BLaER1 (cell line): ENCODE measurements around the gene ADAP1.

Experiments
- H3K27ac ChIP-seq: shearing (Covaris generic); formaldehyde crosslinking; 2 replicates; pipeline ENCODE4 v1.8.1; 2022
- H3K27me3 ChIP-seq: shearing (Covaris generic); formaldehyde crosslinking; 2 replicates; pipeline ENCODE4 v1.8.1; 2022
- H3K36me3 ChIP-seq: shearing (Covaris generic); formaldehyde crosslinking; 2 replicates; pipeline ENCODE4 v1.8.1; 2022
- H3K4me1 ChIP-seq: shearing (Covaris generic); formaldehyde crosslinking; 2 replicates; pipeline ENCODE4 v1.8.1; 2022
- H3K4me2 ChIP-seq: shearing (Covaris generic); formaldehyde crosslinking; 2 replicates; pipeline ENCODE4 v1.8.1; 2022
- H3K4me3 ChIP-seq: shearing (Covaris generic); formaldehyde crosslinking; 2 replicates; pipeline ENCODE4 v1.8.1; 2022
- H3K9ac ChIP-seq: shearing (Covaris generic); formaldehyde crosslinking; 2 replicates; pipeline ENCODE4 v1.8.1; 2022
- H3K9me3 ChIP-seq: shearing (Covaris generic); formaldehyde crosslinking; 2 replicates; pipeline ENCODE4 v1.8.1; 2022
- H4K20me1 ChIP-seq: shearing (Covaris generic); formaldehyde crosslinking; 2 replicates; pipeline ENCODE4 v1.8.1; 2022
- Cebpa-rat ChIP-seq: shearing (Covaris generic); IDR thresholded peaks from 2 replicates; pipeline ENCODE4 v1.8.1; 2022

The ADAP1 gene

DNA sequence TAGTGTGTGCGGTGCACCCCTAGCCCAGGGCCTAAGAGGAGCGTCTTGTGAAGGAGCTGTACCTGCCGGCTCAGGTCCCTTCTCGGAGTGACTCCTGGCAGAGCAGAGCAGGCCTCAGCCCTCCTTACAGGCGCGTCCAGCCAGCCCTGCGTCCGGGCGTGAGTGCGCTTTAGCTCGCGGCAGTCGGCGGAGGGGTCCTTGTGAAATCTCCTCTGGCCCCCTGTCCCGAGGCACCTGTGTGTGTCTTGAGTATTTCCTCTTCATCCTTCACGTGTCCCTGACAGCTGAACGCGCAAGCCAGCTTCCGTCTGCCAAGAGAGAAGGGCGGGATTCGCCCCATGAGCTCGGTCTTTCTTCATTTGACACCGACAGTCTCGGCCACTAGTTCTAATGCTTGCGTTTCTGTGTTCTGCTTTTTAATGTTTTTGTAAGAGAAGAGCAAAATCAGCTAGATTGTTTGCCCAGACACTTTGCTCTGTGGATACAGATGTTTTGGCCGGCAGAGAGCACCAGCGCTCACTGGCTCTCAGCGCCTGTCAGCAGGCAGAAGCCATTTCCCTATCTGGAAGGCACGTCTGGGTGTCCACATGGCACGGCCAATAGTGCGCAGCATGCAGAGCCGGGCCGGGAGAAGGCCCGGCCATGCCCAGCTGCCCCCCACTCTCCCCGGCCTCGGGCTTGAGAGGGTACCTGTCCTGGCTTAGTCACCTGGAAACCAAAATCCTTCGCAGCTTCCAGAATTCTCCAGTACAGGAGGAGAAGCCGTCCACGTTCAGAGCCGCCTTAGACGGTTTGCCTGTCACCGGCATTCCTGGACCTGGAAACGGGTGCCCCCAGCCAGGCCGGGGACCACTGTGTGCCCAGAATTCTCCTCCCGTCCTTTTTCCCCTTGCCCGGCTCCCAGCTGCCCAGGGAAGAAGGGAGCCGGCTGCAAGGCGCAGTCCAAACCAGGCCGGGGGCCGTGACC, 71.1 kb downstream of the ADAP1 start:
- no peak overlapping the region for H3K4me3 ChIP-seq
- H3K9me3 ChIP-seq = no peaks in the 10 kb centered on the region
- TF ChIP-seq Cebpa-rat = no peak
- peaks cover 100% of the 10 kb centered on the region for H4K20me1 ChIP-seq
- no peaks in the 10 kb centered on the region for H3K27me3 ChIP-seq
- peaks cover 89% of the 10 kb centered on the region for H3K36me3 ChIP-seq
- peak overlapping the region; percentile 19; the same call in 1 of the 2 replicates for H3K9ac ChIP-seq
- H3K27ac ChIP-seq = no peak overlapping the region
- 0 out of 2 replicates have a peak overlapping the region, but pooled peaks have one; percentile 89 for H3K4me2 ChIP-seq
- peaks cover 85% of the 10 kb centered on the region for H3K4me1 ChIP-seq

DNA sequence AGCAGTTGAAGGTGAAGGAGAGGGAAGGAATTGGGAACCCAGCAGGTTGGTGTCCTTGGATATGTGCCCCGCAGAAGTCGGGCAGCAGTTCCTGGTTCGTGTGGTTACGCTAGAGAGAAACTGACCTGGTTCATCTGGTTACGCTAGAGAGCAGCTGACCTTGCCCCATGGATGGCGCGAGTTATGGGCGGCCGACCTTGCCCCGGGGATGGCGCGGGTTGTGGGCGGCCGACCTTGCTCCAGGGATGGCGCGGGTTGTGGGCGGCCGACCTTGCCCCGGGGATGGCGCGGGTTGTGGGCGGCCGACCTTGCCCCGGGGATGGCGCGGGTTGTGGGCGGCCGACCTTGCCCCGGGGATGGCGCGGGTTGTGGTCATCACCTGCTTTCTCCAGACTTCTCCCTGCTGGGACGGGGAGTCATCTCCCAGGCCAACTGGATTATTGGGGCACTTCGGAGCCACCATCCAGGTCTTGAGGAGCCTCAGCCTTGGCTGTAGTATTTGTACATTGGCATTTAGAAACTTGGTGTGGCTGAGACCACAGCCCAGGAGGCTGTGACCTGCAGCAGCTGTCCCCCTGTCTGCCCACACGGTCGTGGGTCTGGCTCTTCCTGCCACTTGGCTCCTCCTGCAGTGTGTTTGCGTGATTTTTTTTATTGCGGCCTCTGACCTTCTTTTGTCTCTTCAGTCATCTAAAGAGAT, 72.0 kb downstream of the ADAP1 start:
- Histone ChIP-seq H4K20me1 (peaks cover 98% of the 10 kb centered on the region), H3K4me2 (no peak overlapping the region), H3K4me1 (peaks cover 82% of the 10 kb centered on the region), H3K36me3 (peaks cover 80% of the 10 kb centered on the region), H3K4me3 (no peak overlapping the region), H3K9me3 (no peaks in the 10 kb centered on the region), H3K9ac (peak overlapping the region; percentile 19; the same call in 1 of the 2 replicates), H3K27ac (no peak overlapping the region), H3K27me3 (no peaks in the 10 kb centered on the region)
- no peak for TF ChIP-seq Cebpa-rat

DNA sequence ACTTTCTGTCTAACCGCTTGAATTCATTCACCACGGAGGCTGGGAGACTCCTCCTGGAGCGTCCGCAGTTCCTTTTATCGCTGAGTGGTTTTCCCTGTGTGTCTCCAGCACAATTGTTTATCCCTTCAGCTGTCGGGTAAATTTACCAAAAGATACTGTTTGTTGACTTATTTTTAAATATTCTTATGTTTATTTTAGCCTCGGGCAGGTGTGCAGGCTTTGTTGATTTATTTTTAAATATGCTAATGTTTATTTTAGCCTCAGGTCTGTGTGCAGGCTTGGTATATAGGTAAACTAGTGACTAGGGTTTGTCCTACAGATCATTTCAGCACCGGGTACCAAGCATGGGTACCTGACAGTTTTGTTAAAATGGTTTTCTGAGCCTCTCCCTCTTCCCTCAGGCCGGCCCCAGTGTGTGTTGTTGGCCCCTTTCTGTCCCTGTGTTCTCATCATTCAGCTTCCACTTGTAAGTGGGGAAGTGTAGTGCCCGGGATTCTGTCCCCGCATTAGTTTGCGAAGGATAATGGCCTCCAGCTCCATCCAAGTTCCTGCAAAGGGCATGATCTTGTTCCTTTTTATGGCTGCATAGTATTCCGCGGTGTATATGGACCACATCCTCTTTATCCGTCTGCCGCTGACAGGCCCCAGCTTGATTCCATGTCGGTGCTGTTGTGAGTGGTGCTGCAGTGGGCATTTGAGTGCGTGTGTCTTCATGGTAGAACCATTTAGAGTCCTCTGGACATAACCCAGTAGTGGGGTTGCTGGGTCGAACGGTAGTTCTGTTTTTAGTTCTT, 72.8 kb downstream of the ADAP1 start:
- TF ChIP-seq Cebpa-rat = no peak
- Histone ChIP-seq H3K27me3 (no peaks in the 10 kb centered on the region), H4K20me1 (peaks cover 89% of the 10 kb centered on the region), H3K4me1 (peaks cover 73% of the 10 kb centered on the region), H3K36me3 (peaks cover 72% of the 10 kb centered on the region), H3K4me3 (no peak overlapping the region), H3K9ac (no peak overlapping the region), H3K27ac (no peak overlapping the region), H3K4me2 (no peak overlapping the region), H3K9me3 (no peaks in the 10 kb centered on the region)

DNA sequence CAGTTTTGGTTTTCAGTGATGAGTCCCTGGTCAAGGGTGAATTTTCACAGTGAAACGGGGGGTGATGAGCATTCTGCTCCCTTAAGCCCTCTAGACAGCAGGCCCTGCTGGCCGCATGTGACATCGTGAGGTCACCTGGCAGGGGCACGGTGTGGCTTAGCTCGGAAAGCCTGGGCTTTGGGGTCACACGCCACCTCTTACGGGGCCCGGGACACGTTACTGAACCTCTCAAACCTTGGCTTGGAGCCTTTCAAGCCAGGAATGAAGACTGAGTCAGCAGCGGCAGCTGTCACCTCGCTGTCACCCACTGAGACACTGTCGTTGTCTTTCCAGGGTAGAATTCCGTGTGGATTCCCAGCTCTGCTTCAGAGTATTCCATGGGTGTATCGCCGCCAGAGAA, 74.0 kb downstream of the ADAP1 start:
- Histone ChIP-seq H3K4me1 (peaks cover 67% of the 10 kb centered on the region), H3K36me3 (peaks cover 61% of the 10 kb centered on the region), H3K27ac (no peak overlapping the region), H3K4me2 (no peak overlapping the region), H4K20me1 (peaks cover 77% of the 10 kb centered on the region), H3K9ac (no peak overlapping the region), H3K9me3 (no peaks in the 10 kb centered on the region), H3K27me3 (no peaks in the 10 kb centered on the region), H3K4me3 (no peak overlapping the region)
- TF ChIP-seq Cebpa-rat = no peak

DNA sequence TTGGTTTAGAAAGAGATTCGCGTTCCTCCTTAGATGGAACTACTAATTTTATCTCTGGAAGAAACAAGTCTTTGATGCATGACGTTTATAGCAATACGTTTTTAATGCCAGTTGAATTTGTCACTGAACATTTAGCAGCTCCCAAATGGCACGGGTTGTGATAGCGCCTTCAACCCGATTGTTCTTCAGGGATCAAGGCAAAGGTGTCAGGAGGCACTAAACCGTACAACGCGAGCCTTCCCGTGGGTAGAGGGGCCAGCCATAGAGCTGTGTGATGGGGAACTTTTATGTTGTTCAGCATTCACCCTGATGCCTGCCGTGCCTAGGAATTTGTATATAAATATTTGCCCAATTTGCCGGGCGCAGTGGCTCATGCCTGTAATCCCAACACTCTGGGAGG, 74.8 kb downstream of the ADAP1 start:
- H3K4me1 ChIP-seq = peaks cover 67% of the 10 kb centered on the region
- no peaks in the 10 kb centered on the region for H3K9me3 ChIP-seq
- H3K4me3 ChIP-seq = no peak overlapping the region
- H4K20me1 ChIP-seq = peaks cover 70% of the 10 kb centered on the region
- peaks cover 63% of the 10 kb centered on the region for H3K36me3 ChIP-seq
- no peaks in the 10 kb centered on the region for H3K27me3 ChIP-seq
- H3K27ac ChIP-seq = 0 out of 2 replicates have a peak overlapping the region, but pooled peaks have one; percentile 20
- no peak for TF ChIP-seq Cebpa-rat
- H3K4me2 ChIP-seq = peak overlapping the region; percentile 95
- H3K9ac ChIP-seq = peak overlapping the region; percentile 48; the same call in 1 of the 2 replicates

DNA sequence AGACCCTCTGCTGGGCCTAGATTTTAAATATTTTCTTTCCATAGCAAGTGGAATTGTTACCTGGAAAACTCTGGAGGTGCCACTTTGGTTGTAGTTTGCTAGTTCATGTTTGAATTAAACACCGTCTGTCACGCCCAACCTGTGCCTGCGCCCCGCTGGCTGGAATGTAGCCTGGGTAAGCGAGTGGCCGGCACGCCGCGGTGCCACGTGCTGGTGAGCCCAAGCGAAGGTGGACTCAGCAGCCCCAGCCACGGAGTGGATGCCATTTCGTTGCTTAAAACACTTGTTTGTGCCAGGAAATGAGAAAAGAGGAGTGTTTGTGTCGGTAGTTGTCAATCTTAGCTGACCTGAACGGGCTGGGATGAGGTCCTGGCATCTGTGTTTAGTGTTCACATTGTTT, 75.4 kb downstream of the ADAP1 start:
- no peak for TF ChIP-seq Cebpa-rat
- peaks cover 62% of the 10 kb centered on the region for H3K4me1 ChIP-seq
- peaks cover 58% of the 10 kb centered on the region for H3K36me3 ChIP-seq
- H4K20me1 ChIP-seq = peaks cover 64% of the 10 kb centered on the region
- H3K27ac ChIP-seq = 0 out of 2 replicates have a peak overlapping the region, but pooled peaks have one; percentile 20
- no peaks in the 10 kb centered on the region for H3K9me3 ChIP-seq
- no peak overlapping the region for H3K4me3 ChIP-seq
- peak overlapping the region; percentile 48 for H3K9ac ChIP-seq
- peak overlapping the region; percentile 95 for H3K4me2 ChIP-seq
- no peaks in the 10 kb centered on the region for H3K27me3 ChIP-seq

DNA sequence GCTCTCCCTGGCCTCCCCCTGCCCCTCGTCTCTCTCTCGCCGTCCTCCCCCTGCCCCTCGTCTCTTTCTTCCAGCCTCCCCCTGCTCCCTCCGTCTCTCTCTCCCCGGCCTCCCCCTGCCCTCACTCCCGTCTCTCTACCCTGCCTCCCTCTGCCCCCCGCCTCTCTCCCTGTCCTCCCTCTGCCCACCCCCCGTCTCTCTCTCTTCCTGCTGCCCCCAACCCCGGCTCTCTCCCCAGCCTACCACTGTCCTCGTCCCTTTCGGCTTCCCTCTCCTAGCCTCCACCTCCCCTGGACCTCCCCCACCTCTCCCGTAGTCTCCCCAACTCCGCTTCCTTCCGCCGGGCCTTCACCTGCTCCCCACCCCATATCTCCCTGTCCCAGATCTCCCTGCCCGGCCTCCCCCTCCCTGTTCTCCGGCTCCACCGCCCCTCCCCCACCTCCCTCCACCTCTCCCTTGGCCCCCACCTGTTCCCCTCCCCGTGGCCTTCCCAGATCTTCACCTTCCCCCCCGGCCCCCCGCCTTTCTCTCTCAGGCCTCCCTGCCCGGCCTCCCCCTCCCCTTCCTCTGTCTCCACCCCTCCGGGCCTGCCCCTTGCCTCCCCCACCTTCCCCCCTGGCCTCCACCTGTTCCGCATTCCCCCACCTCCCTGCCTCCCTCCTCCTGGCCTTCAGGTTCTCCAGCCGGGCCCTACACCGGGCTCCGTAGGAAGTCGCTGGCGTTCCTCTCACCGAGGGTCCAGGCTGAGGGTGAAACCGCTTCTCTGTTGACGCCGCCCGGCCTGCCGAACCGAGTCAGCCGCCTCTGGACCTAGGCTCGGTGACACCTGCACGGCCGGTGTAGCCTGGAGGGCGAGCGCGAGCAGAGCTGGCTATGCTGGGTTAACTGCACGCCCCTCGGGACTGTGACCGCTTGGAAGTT, 76.9 kb downstream of the ADAP1 start:
- no peak for TF ChIP-seq Cebpa-rat
- peaks cover 58% of the 10 kb centered on the region for H3K36me3 ChIP-seq
- peaks cover 49% of the 10 kb centered on the region for H4K20me1 ChIP-seq
- no peaks in the 10 kb centered on the region for H3K9me3 ChIP-seq
- H3K27me3 ChIP-seq = no peaks in the 10 kb centered on the region
- H3K4me2 ChIP-seq = peak overlapping the region; percentile 95
- peak overlapping the region; percentile 95 for H3K9ac ChIP-seq
- peak overlapping the region; percentile 90 for H3K27ac ChIP-seq
- peaks cover 59% of the 10 kb centered on the region for H3K4me1 ChIP-seq
- H3K4me3 ChIP-seq = peak overlapping the region; percentile 94

DNA sequence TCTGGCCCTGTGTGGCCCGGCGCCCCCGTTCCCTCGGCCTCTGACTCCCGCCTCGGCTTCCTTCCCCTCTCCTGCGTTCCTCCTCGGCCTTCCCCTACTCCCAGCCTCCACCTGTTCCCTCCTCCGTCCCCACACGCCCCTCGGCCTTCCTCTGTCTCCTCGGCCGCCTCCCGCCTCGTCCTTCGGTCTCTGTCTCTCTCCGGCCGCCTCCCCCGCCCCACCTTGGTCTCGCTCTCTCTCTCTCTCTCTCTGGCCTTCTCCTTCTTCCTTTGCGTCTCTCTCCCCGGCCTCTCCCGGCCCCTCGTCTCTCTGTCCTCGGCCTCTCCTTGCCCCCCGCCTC, 77.5 kb downstream of the ADAP1 start:
- Histone ChIP-seq H4K20me1 (peaks cover 42% of the 10 kb centered on the region), H3K4me1 (peaks cover 53% of the 10 kb centered on the region), H3K9me3 (no peaks in the 10 kb centered on the region), H3K36me3 (peaks cover 58% of the 10 kb centered on the region), H3K4me2 (peak overlapping the region; percentile 95), H3K4me3 (peak overlapping the region; percentile 94), H3K27me3 (no peaks in the 10 kb centered on the region), H3K27ac (peak overlapping the region; percentile 90), H3K9ac (peak overlapping the region; percentile 95)
- no peak for TF ChIP-seq Cebpa-rat
